Panc1 (cell line): Measurements from ENCODE around the gene SERGEF. TPM values are rescaled to one million over a fixed set of nuclear protein-coding genes. Genes with fewer than 3 reads are reported as not detected.

ENCODE experiments used
- ATAC-seq: fragments of 200-7000 bp; cut with Tn5 transposase; 2 replicates; pipeline ENCODE4 v1.9.1; 2020; ENCODE audit warnings: mild to moderate bottlenecking, moderate library complexity
- BruUV-seq: library from RNA; stranded (reverse); fragments of 400-500 nt; replicated peaks from 2 replicates; lab custom pipeline; 2021; lab: Mats Ljungman, UMichigan
- CTCF ChIA-PET: fragments of 300-600 bp; sonication (Branson Sonifier 250); formaldehyde crosslinking; loops from one replicate; lab custom pipeline; 2022; ENCODE audit warnings: antibody characterized with exemption; lab: Charles Lee
- POLR2A ChIA-PET: fragments of 300-600 bp; sonication (Branson Sonifier 250); formaldehyde crosslinking; loops from one replicate; lab custom pipeline; 2022; ENCODE audit warnings: antibody characterized with exemption; lab: Charles Lee
- DNase-seq: peaks from one replicate; pipeline ENCODE4 v3.0.0-alpha.2; 2010; ENCODE audit warnings: low read depth, low spot score
- H3K27ac ChIP-seq: 2 replicates; pipeline ENCODE4 v1.5.1; 2011; ENCODE audit warnings: mild to moderate bottlenecking, low read length, inconsistent platforms
- H3K27me3 ChIP-seq: fragments of 200-500 bp; sonication (Bioruptor generic); 2 replicates; pipeline ENCODE4 v1.6.0; 2014; ENCODE audit warnings: low read length, inconsistent platforms; ENCODE audit not compliant: control insufficient read depth, insufficient read depth
- H3K36me3 ChIP-seq: fragments of 200-500 bp; sonication (Bioruptor generic); 2 replicates; pipeline ENCODE4 v1.5.1; 2014; ENCODE audit warnings: inconsistent platforms, mild to moderate bottlenecking, low read length, moderate library complexity; ENCODE audit not compliant: control insufficient read depth, insufficient read depth
- H3K4me1 ChIP-seq: 2 replicates; pipeline ENCODE4 v1.5.1; 2011; ENCODE audit warnings: inconsistent platforms, mild to moderate bottlenecking, low read length, moderate library complexity; ENCODE audit not compliant: control insufficient read depth, insufficient read depth
- H3K4me3 ChIP-seq, 2 experiments: 2 replicates each; pipeline ENCODE4 v1.5.1; 2011 to 2012; ENCODE audit warnings: low read depth in 2 of 2, low read length in 2 of 2, mild to moderate bottlenecking in 2 of 2, inconsistent platforms in 1 of 2, moderate library complexity in 1 of 2
- H3K9me3 ChIP-seq: fragments of 200-500 bp; sonication (Bioruptor generic); 2 replicates; pipeline ENCODE4 v1.5.1; 2014; ENCODE audit warnings: low read depth, mild to moderate bottlenecking, inconsistent platforms, low read length, moderate library complexity; ENCODE audit not compliant: control insufficient read depth, insufficient read depth
- CTCF ChIP-seq: fragments of 450-650 bp; IDR thresholded peaks from 2 replicates; pipeline ENCODE4 v1.5.1; 2017; ENCODE audit warnings: mild to moderate bottlenecking
- POLR2AphosphoS5 ChIP-seq: IDR thresholded peaks from 2 replicates; pipeline ENCODE4 v1.6.1; 2012; ENCODE audit warnings: mild to moderate bottlenecking, low read depth, low read length, moderate library complexity
- REST ChIP-seq, 2 experiments: IDR thresholded peaks; 2 replicates each; pipeline ENCODE4 v1.6.1; 2011 to 2012; ENCODE audit warnings: low read depth in 2 of 2, control low read depth in 1 of 2, low read length in 1 of 2, mild to moderate bottlenecking in 1 of 2, moderate library complexity in 1 of 2; ENCODE audit not compliant: insufficient read depth in 1 of 2
- SIN3A ChIP-seq: IDR thresholded peaks from 2 replicates; pipeline ENCODE4 v1.6.1; 2012; ENCODE audit warnings: low read depth, mild to moderate bottlenecking, low read length, moderate library complexity, borderline replicate concordance; ENCODE audit not compliant: insufficient read depth
- TCF7L2 ChIP-seq: IDR thresholded peaks from 2 replicates; pipeline ENCODE4 v1.6.1; 2011; ENCODE audit warnings: mild to moderate bottlenecking, low read depth, low read length, inconsistent platforms
- in situ Hi-C: cut with HindIII; loops from 2 replicates; pipeline ENCODE4 v1.10.0; 2016; ENCODE audit warnings: low sequenced_read_pairs, low pct_unique_long_range_greater_than_20kb
- intact Hi-C: fragments of 100-400 bp; cut with micrococcal nuclease; formaldehyde crosslinking; loops from one replicate; pipeline ENCODE4 v1.10.0; 2022; ENCODE audit not compliant: unreplicated experiment
- total RNA-seq: library from RNA; stranded (reverse); gene quantifications from one replicate; pipeline ENCODE4 v1.2.1, GENCODE V29; 2021; ENCODE audit not compliant: unreplicated experiment

SERGEF gene
- total RNA-seq, 1 experiment from 2014 or later = 35.5 TPM

GRCh38 chr11:17743026-17743807 lies 269.6 kb downstream of the SERGEF start:
- intact Hi-C loops (no loop called here), in situ Hi-C loops (no loop called here)
- ATAC-seq = no peak
- ChIA-PET POLR2A (no interaction called here), CTCF (interaction anchor here (1.4 kb wide), 1 partner anchor 12 kb away, joined by 3 read pairs; no protein-coding TSS in a partner anchor)
- Histone ChIP-seq H3K27me3 (no peaks in the 10 kb centered on the region), H3K36me3 (no peaks in the 10 kb centered on the region), H3K4me3 (no peak overlapping the region), H3K4me1 (no peaks in the 10 kb centered on the region), H3K27ac (no peak overlapping the region), H3K9me3 (no peaks in the 10 kb centered on the region)
- DNase-seq = no peak
- no peak for TF ChIP-seq REST (IDR thresholded peaks at IDR 0.05; ENCODE audit: insufficient read depth in 1 of 2, low read depth in 2 of 2, low read length in 1 of 2)
- TF ChIP-seq POLR2AphosphoS5 = no peak
- TF ChIP-seq CTCF = no peak
- no peak for TF ChIP-seq TCF7L2
- TF ChIP-seq SIN3A = no peak
- no TSS peak for BruUV-seq

- TF ChIP-seq TCF7L2 (no peak), SIN3A (no peak), CTCF (no peak), REST (IDR thresholded peaks at IDR 0.05; ENCODE audit: insufficient read depth in 1 of 2, low read depth in 2 of 2, low read length in 1 of 2) (no peak)
- DNase-seq (no peak), ATAC-seq (no peak)
- no peaks in the 10 kb centered on the region for H3K4me1 ChIP-seq
- no peaks in the 10 kb centered on the region for H3K27me3 ChIP-seq
- in situ Hi-C loops (no loop called here), intact Hi-C loops (no loop called here)
- no TSS peak for BruUV-seq
- CTCF ChIA-PET = no interaction called here
- H3K36me3 ChIP-seq = no peaks in the 10 kb centered on the region
- H3K9me3 ChIP-seq = no peaks in the 10 kb centered on the region
- no peak overlapping the region for H3K4me3 ChIP-seq
- POLR2A ChIA-PET = no interaction called here
- no peak overlapping the region for H3K27ac ChIP-seq
These were observed 270.8 kb downstream of the SERGEF start for GRCh38 chr11:17742019-17742418.
